Fibroblast of lung (primary cell): ENCODE measurements around the gene SORCS3. TPM values are rescaled to one million over a fixed set of nuclear protein-coding genes. Genes with fewer than 3 reads are reported as not detected.

Source experiments
- DNase-seq, 2 donors: peaks; one replicate each; pipeline versions ENCODE4 v3.0.0 to v3.0.0-alpha.2; 2010; ENCODE audit warnings: low read depth in 2 of 2
- H2AFZ ChIP-seq: 2 replicates; pipeline ENCODE4 v1.5.1; 2012; ENCODE audit warnings: low read length, control low read depth, inconsistent platforms
- H3K27ac ChIP-seq: 2 replicates; pipeline ENCODE4 v1.5.1; 2011; ENCODE audit warnings: low read length, control low read depth; ENCODE audit not compliant: insufficient read depth
- H3K27me3 ChIP-seq: 2 replicates; pipeline ENCODE4 v1.5.1; 2011; ENCODE audit warnings: mild to moderate bottlenecking, low read length; ENCODE audit not compliant: control insufficient read depth, insufficient read depth
- H3K36me3 ChIP-seq: 2 replicates; pipeline ENCODE4 v1.5.1; 2011; ENCODE audit warnings: low read length; ENCODE audit not compliant: control insufficient read depth, insufficient read depth
- H3K4me1 ChIP-seq: 2 replicates; pipeline ENCODE4 v1.5.1; 2011; ENCODE audit warnings: low read length; ENCODE audit not compliant: control insufficient read depth, insufficient read depth; ENCODE audit errors: extremely low read depth
- H3K4me2 ChIP-seq: 2 replicates; pipeline ENCODE4 v1.5.1; 2011; ENCODE audit warnings: low read length, control low read depth; ENCODE audit not compliant: insufficient read depth; ENCODE audit errors: extremely low read depth
- H3K4me3 ChIP-seq, 4 experiments: fragments of 200-600 bp in 1 of 4; sonication (generic) in 1 of 4; replicated peaks in 1 of 4; 2 replicates each; pipeline ENCODE4 v1.5.1; 2011 to 2016; ENCODE audit warnings: low read length in 4 of 4, low read depth in 3 of 4, mild to moderate bottlenecking in 3 of 4, control low read depth in 2 of 4, inconsistent platforms in 1 of 4, mixed read lengths in 1 of 4; ENCODE audit not compliant: insufficient read depth in 1 of 4; ENCODE audit errors: control extremely low read depth in 1 of 4
- H3K79me2 ChIP-seq: 2 replicates; pipeline ENCODE4 v1.5.1; 2012; ENCODE audit warnings: mild to moderate bottlenecking, low read length, inconsistent platforms; ENCODE audit not compliant: control insufficient read depth, insufficient read depth
- H3K9ac ChIP-seq: 2 replicates; pipeline ENCODE4 v1.5.1; 2011; ENCODE audit warnings: mild to moderate bottlenecking, low read length, control low read depth; ENCODE audit not compliant: insufficient read depth
- H3K9me3 ChIP-seq: 2 replicates; pipeline ENCODE4 v1.5.1; 2012; ENCODE audit warnings: low read depth, low read length; ENCODE audit not compliant: control insufficient read depth, insufficient read depth
- H4K20me1 ChIP-seq: 2 replicates; pipeline ENCODE4 v1.5.1; 2011; ENCODE audit warnings: low read length; ENCODE audit not compliant: control insufficient read depth, insufficient read depth; ENCODE audit errors: extremely low read depth
- EZH2 ChIP-seq: IDR thresholded peaks from 2 replicates; pipeline ENCODE4 v1.5.1; 2012; ENCODE audit warnings: low read length, control low read depth, mild to moderate bottlenecking; ENCODE audit errors: missing control alignments
- polyA plus RNA-seq, 2 donors: library from polyadenylated mRNA; depleted of rRNA in 1 of 2; stranded (reverse) in 1 of 2; unstranded in 1 of 2; fragments of >200 nt; gene quantifications; 2 replicates each; pipeline ENCODE4 v1.2.1, GENCODE V29; 2011 to 2012; ENCODE audit warnings: missing spikeins in 1 of 2
- total RNA-seq: library from RNA; depleted of rRNA; stranded (reverse); fragments of >200 nt; gene quantifications from 2 replicates; pipeline ENCODE4 v1.2.1, GENCODE V29; 2014
- TF ChIP-seq, protein P1 (sequence below), 2 donors: IDR thresholded peaks in 1 of 2; conservative IDR thresholded peaks in 1 of 2; 1 replicate in 1 of 2; 2 replicates in 1 of 2; pipeline ENCODE4 v1.5.1; 2011 to 2012; ENCODE audit warnings: low read length in 2 of 2, control low read depth in 1 of 2, inconsistent platforms in 1 of 2, low read depth in 1 of 2, mild to moderate bottlenecking in 1 of 2

The SORCS3 gene
- total and polyA plus RNA-seq, 2 donors (not counting 1 experiment from before 2014, with no cell fraction given) = not detected

DNA sequence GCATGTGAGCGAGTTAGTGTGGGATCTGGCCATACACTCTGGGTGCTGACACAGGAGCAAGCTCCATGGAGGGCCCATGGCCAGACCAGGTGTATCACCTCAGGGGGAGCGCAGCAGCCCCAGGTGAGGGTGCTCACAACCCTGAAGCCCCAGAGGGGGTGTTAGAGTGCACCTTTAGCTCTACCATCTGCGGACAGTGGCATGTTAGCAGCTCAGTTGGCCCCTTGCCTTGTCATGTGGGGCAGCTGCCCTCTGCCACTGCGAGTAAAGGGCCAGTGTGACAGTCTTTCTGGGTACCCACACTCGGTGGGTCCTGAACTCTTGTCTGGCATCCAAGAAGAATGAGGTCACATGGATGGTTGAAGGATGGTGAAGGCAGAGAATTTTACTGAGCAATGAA, 600.2 kb downstream of the SORCS3 start:
- Histone ChIP-seq H2AFZ (no peak overlapping the region), H4K20me1 (no peaks in the 10 kb centered on the region), H3K36me3 (no peaks in the 10 kb centered on the region), H3K4me3 (no peak overlapping the region), H3K9me3 (no peaks in the 10 kb centered on the region), H3K4me1 (no peaks in the 10 kb centered on the region), H3K27ac (no peak overlapping the region), H3K4me2 (no peak overlapping the region), H3K27me3 (no peaks in the 10 kb centered on the region), H3K79me2 (no peaks in the 10 kb centered on the region), H3K9ac (no peak overlapping the region)
- TF ChIP-seq EZH2 = no peak
- TF ChIP-seq, protein P1, sequence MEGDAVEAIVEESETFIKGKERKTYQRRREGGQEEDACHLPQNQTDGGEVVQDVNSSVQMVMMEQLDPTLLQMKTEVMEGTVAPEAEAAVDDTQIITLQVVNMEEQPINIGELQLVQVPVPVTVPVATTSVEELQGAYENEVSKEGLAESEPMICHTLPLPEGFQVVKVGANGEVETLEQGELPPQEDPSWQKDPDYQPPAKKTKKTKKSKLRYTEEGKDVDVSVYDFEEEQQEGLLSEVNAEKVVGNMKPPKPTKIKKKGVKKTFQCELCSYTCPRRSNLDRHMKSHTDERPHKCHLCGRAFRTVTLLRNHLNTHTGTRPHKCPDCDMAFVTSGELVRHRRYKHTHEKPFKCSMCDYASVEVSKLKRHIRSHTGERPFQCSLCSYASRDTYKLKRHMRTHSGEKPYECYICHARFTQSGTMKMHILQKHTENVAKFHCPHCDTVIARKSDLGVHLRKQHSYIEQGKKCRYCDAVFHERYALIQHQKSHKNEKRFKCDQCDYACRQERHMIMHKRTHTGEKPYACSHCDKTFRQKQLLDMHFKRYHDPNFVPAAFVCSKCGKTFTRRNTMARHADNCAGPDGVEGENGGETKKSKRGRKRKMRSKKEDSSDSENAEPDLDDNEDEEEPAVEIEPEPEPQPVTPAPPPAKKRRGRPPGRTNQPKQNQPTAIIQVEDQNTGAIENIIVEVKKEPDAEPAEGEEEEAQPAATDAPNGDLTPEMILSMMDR (conservative IDR thresholded peaks at IDR 0.05 in 1 of 2, IDR thresholded peaks at IDR 0.05 in 1 of 2; ENCODE audit: low read depth in 1 of 2, low read length in 2 of 2) = no peak
- no peak for DNase-seq

DNA sequence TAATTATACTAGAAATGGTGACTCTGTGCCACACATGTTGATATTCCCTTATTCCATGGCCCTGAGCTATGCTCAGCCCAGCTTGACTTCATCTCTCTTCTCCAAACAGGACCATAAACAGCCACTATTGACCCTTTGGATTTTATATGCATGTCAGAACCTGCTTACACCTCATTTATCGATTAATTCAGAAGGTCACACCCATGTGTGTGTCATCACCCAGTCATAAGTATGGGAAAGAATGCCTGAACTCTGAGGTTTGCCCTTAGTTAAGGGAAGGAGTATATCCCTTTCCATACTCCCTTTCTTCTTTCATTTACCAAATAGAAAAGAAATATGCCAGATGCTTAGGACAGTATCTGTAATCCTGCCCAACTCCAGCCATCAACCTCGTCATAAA, 602.3 kb downstream of the SORCS3 start:
- Histone ChIP-seq H4K20me1 (no peaks in the 10 kb centered on the region), H3K79me2 (no peaks in the 10 kb centered on the region), H3K27ac (no peak overlapping the region), H3K9ac (no peak overlapping the region), H3K4me2 (no peak overlapping the region), H2AFZ (no peak overlapping the region), H3K4me3 (no peak overlapping the region), H3K9me3 (no peaks in the 10 kb centered on the region), H3K27me3 (no peaks in the 10 kb centered on the region), H3K4me1 (no peaks in the 10 kb centered on the region), H3K36me3 (no peaks in the 10 kb centered on the region)
- TF ChIP-seq EZH2 = no peak
- TF ChIP-seq, protein P1 (conservative IDR thresholded peaks at IDR 0.05 in 1 of 2, IDR thresholded peaks at IDR 0.05 in 1 of 2; ENCODE audit: low read depth in 1 of 2, low read length in 2 of 2) = no peak
- no peak for DNase-seq

DNA sequence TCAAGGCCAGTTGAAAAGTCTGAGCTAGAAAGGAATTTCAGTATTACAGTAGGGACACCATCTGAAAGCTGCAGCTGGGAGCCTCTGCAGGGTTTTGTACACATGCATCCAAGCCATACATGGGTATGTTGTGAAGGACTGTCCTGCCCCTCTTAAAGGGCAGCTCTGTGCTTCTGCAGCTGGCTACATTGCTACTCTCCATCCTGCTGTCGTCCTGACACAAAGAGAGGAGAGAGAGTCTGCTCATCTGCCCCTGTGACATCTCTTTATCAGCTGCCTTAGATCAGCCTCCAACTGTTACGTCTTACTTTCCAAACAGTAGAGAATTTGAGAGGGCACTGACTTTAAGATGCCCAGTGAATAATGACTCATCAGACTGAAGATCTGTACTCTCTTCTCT, 602.7 kb downstream of the SORCS3 start:
- DNase-seq = no peak
- no peaks in the 10 kb centered on the region for H3K27me3 ChIP-seq
- H3K9ac ChIP-seq = no peak overlapping the region
- no peaks in the 10 kb centered on the region for H3K9me3 ChIP-seq
- H4K20me1 ChIP-seq = no peaks in the 10 kb centered on the region
- H3K4me1 ChIP-seq = no peaks in the 10 kb centered on the region
- H3K36me3 ChIP-seq = no peaks in the 10 kb centered on the region
- no peak overlapping the region for H3K4me2 ChIP-seq
- TF ChIP-seq EZH2 = no peak
- TF ChIP-seq, protein P1 (conservative IDR thresholded peaks at IDR 0.05 in 1 of 2, IDR thresholded peaks at IDR 0.05 in 1 of 2; ENCODE audit: low read depth in 1 of 2, low read length in 2 of 2) = no peak
- no peak overlapping the region for H3K27ac ChIP-seq
- no peak overlapping the region for H2AFZ ChIP-seq
- H3K4me3 ChIP-seq = no peak overlapping the region
- no peaks in the 10 kb centered on the region for H3K79me2 ChIP-seq
